Heart left ventricle (tissue), 13 donors: ENCODE data around the gene NUP214.

Experiments
- CTCF ChIP-seq, 12 donors: fragments of 200-600 bp; sonication (generic) in 4 of 12; IDR thresholded peaks; one replicate each; pipeline versions ENCODE4 v1.5.0 to v1.8.0; 2018 to 2022; ENCODE audit warnings: antibody characterized with exemption in 12 of 12, mild to moderate bottlenecking in 5 of 12
- POLR2A ChIP-seq, 2 donors: fragments of 450-650 bp; IDR thresholded peaks; one replicate each; pipeline ENCODE4 v1.6.1; 2017; ENCODE audit warnings: antibody characterized with exemption in 2 of 2, mild to moderate bottlenecking in 2 of 2, moderate library complexity in 2 of 2
- donor health status: ischemic (EF 13 %, LVEDD 7.1; RV severe dilation, severe dysfunction).
- donor health status: DM: no; HTN: yes; CAD: no.
- donor health status: DM: no; HTN: no; CAD: no.
- donor health status: ischemic (EF 25% LVEDD 6.9; RV normal size, moderate dysfunction).
- donor health status: ischemic (EF 25% LVEDD 5.7; RV mildly dilated, moderate dysfunction).
- donor health status: ischemic (EF 35%, LVEDD 5.7; RV mildly dilated, moderate dysfunction).
- donor health status: nonischemic (EF 11% LVEDD 7.7; RV severe dilation, severe dysfunction).
- donor health status: DM: yes; HTN: yes; CAD: no.
- donor health status: PGD.
- donor health status: ischemic (EF 29% LVEDD 5.4; RV normal size, mild dysfunction).
- donor health status: nonischemic (EF 23%, LVEDD 6.1; RV moderate dilation, normal function).

GRCh38 chr9:131271506-131271931 lies 146.1 kb downstream of the NUP214 start:
- TF ChIP-seq CTCF (IDR thresholded peaks at IDR 0.05), result no peak
- TF ChIP-seq POLR2A (IDR thresholded peaks at IDR 0.05), result no peak
